IgD-negative memory B cell (primary cell): ENCODE measurements around the gene MED16. TPM values are rescaled to one million over a fixed set of nuclear protein-coding genes. Genes with fewer than 3 reads are reported as not detected.

Experiments used
- H3K27ac Mint-ChIP-seq, 3 donors: one replicate each; pipeline ENCODE4 v1.8.0; 2020 to 2022; ENCODE audit warnings: mild to moderate bottlenecking in 3 of 3, mixed read lengths in 3 of 3, moderate library complexity in 1 of 3
- H3K27me3 Mint-ChIP-seq: one replicate; pipeline ENCODE4 v1.8.0; 2021; ENCODE audit warnings: mixed read lengths
- H3K36me3 Mint-ChIP-seq: one replicate; pipeline ENCODE4 v1.8.0; 2020; ENCODE audit warnings: mild to moderate bottlenecking, mixed read lengths
- H3K4me1 Mint-ChIP-seq, 3 donors: one replicate each; pipeline ENCODE4 v1.8.0; 2020 to 2022; ENCODE audit warnings: mixed read lengths in 3 of 3, mild to moderate bottlenecking in 1 of 3
- H3K4me3 Mint-ChIP-seq, 4 donors: one replicate each; pipeline ENCODE4 v1.8.0; 2020 to 2022; ENCODE audit warnings: mild to moderate bottlenecking in 4 of 4, mixed read lengths in 4 of 4, moderate library complexity in 3 of 4
- H3K9me3 Mint-ChIP-seq, 3 donors: one replicate each; pipeline ENCODE4 v1.8.0; 2020 to 2021; ENCODE audit warnings: mixed read lengths in 3 of 3, mild to moderate bottlenecking in 1 of 3
- polyA plus RNA-seq: library from polyadenylated mRNA; unstranded; fragments of 300-500 nt; fragmentation: Illumina TruSeq; gene quantifications from one replicate; pipeline ENCODE4 v1.2.3, GENCODE V29; 2021

Gene MED16
- polyA plus RNA-seq, 1 donor from 2014 or later, result 138 TPM

GRCh38 chr19:904545-904944, 11.6 kb upstream of the MED16 start:
- Mint-ChIP-seq H3K4me1 (peaks cover 27 to 28% (median 27%) of the 10 kb centered on the region in 3 donors), H3K27me3 (peaks cover 2% of the 10 kb centered on the region), H3K36me3 (peaks cover 5% of the 10 kb centered on the region), H3K9me3 (no peaks in the 10 kb centered on the region), H3K27ac (peak overlapping the region in 2 of 3 donors; percentile 69 to 100), H3K4me3 (peak overlapping the region in 1 of 4 donors; percentile 94)

- Mint-ChIP-seq H3K27me3 (no peaks in the 10 kb centered on the region), H3K27ac (peak overlapping the region in 2 of 3 donors; percentile 16 to 100), H3K9me3 (no peaks in the 10 kb centered on the region), H3K4me1 (peaks cover 20 to 27% (median 22%) of the 10 kb centered on the region in 3 donors), H3K4me3 (peak overlapping the region in 1 of 4 donors; percentile 54), H3K36me3 (peaks cover 3% of the 10 kb centered on the region)
These were observed 10.3 kb upstream of the MED16 start for GRCh38 chr19:903266-903797.

DNA sequence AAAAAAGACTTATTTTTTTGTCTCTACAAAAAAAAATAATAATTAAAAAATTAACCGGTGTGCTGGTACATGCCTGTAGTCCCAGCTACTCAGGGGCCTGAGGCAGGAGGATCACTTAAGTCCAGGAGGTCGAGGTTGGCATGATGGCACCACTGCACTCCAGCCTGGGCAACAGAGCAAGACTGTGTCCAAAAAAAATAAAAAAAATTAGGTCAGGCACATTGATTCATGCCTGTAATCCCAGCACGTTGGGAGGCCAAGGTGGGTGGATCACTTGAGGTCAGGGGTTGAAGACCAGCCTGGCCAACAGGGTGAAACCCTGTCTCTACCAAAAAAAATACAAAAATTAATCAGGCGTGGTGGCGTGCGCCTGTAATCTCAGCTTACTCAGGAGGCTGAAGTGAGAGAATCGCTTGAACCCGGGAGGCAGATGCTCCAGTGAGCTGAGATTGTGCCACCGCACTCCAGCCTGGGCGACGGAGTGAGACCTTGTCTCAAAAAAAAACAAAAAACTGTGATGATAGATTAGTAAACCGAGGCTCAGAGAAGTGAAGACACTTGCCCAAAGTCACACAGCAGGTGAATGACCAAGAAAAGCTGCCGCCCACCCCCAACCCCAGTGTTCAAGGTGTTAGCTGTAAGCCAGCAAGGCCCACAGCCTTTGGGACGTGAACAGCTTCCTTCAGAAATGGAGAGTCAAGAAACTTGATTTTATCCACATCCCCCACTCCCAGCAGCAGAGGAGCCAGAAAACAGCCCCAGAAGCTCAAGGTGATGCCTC, 9.6 kb upstream of the MED16 start:
- H3K27ac Mint-ChIP-seq, result peak overlapping the region; percentile 16 to 83 (median 73)
- H3K27me3 Mint-ChIP-seq, result no peaks in the 10 kb centered on the region
- H3K4me3 Mint-ChIP-seq, result peak overlapping the region in 1 of 4 donors; percentile 27
- H3K9me3 Mint-ChIP-seq, result no peaks in the 10 kb centered on the region
- H3K36me3 Mint-ChIP-seq, result peaks cover 3% of the 10 kb centered on the region
- H3K4me1 Mint-ChIP-seq, result peaks cover 19 to 26% (median 20%) of the 10 kb centered on the region in 3 donors

DNA sequence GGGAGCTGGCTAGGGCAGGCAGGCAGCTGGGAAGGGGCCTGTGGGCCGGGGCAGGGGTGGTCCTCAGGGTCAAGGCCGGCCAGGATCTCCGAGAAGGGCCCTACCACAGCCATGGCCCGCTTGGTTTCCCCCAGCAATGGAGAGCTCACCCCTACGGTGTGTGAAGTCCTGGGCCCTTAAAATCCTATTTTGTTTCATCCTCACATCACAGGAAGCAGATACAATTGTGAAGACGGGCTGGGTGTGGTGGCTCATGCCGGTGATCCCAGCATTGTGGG, 9.0 kb upstream of the MED16 start:
- Mint-ChIP-seq H3K27me3 (no peaks in the 10 kb centered on the region), H3K27ac (peak overlapping the region in 2 of 3 donors; percentile 35 to 73), H3K36me3 (peaks cover 2% of the 10 kb centered on the region), H3K4me1 (peaks cover 14 to 22% (median 15%) of the 10 kb centered on the region in 3 donors), H3K4me3 (peak overlapping the region in 2 of 4 donors; percentile 27 to 65), H3K9me3 (no peaks in the 10 kb centered on the region)

DNA sequence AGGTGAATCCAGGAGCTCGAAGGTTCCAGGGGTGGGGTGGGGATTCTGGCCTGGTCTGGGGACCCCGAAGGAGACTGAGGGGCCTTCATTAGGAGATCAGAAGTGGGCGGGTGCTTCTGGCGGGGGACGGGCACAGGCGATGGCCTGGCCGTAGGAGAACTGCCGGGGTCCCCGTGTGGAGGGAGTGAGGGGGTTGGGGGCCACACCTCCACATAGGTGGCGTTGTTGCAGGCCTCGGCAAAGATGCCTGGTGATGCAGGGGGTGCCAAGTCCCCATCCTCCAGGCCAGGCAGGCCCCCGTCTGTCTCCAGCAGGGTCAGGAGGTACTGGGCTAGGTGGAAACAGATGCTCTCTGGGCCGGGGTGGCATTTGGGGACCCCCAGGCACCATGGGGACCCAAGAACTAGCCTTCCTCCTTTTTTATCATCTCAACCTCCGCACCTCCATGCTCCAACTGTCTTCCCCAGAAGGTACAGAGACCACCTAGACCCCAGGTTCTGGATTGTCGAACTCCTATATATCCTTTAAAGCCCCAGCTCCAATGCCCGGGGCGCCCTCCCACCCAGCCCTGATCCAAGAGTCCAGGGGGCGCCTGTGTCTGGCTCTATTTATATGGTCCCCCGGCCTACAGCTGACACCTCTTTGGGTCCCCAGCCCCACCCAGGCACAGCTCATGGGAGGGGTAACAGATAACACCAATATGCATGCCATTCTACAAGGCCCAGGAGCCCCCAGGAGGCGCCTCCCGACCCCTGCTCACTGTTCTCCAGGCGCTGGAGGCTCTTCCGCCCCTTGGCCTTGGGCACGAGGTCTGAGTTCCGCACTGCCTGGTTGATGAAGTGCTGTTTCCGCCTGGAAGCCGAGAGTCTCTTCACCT, 8.5 kb upstream of the MED16 start:
- no peaks in the 10 kb centered on the region for H3K9me3 Mint-ChIP-seq
- no peaks in the 10 kb centered on the region for H3K27me3 Mint-ChIP-seq
- H3K4me3 Mint-ChIP-seq, result no peak overlapping the region
- peaks cover under 1% of the 10 kb centered on the region for H3K36me3 Mint-ChIP-seq
- peak overlapping the region; percentile 31 to 73 (median 35) for H3K27ac Mint-ChIP-seq
- peaks cover 11 to 17% (median 11%) of the 10 kb centered on the region in 3 donors for H3K4me1 Mint-ChIP-seq

- no peak overlapping the region for H3K4me3 Mint-ChIP-seq
- H3K36me3 Mint-ChIP-seq, result no peaks in the 10 kb centered on the region
- peak overlapping the region in 2 of 3 donors; percentile 59 to 82 for H3K27ac Mint-ChIP-seq
- H3K4me1 Mint-ChIP-seq, result peaks cover 5 to 13% (median 8%) of the 10 kb centered on the region in 3 donors
- no peaks in the 10 kb centered on the region for H3K9me3 Mint-ChIP-seq
- H3K27me3 Mint-ChIP-seq, result no peaks in the 10 kb centered on the region
These were observed 7.5 kb upstream of the MED16 start for GRCh38 chr19:900302-901111.

GRCh38 chr19:900043-900301, 7.0 kb upstream of the MED16 start:
- Mint-ChIP-seq H3K9me3 (no peaks in the 10 kb centered on the region), H3K4me1 (peaks cover 5 to 14% (median 8%) of the 10 kb centered on the region in 3 donors), H3K36me3 (peaks cover 2% of the 10 kb centered on the region), H3K27me3 (no peaks in the 10 kb centered on the region), H3K27ac (peak overlapping the region in 2 of 3 donors; percentile 59 to 82), H3K4me3 (no peak overlapping the region)

GRCh38 chr19:899336-900042, 6.5 kb upstream of the MED16 start:
- Mint-ChIP-seq H3K4me3 (no peak overlapping the region), H3K27ac (peak overlapping the region in 2 of 3 donors; percentile 59 to 97), H3K27me3 (no peaks in the 10 kb centered on the region), H3K36me3 (peaks cover 2% of the 10 kb centered on the region), H3K4me1 (peaks cover 5 to 14% (median 8%) of the 10 kb centered on the region in 3 donors), H3K9me3 (no peaks in the 10 kb centered on the region)

DNA sequence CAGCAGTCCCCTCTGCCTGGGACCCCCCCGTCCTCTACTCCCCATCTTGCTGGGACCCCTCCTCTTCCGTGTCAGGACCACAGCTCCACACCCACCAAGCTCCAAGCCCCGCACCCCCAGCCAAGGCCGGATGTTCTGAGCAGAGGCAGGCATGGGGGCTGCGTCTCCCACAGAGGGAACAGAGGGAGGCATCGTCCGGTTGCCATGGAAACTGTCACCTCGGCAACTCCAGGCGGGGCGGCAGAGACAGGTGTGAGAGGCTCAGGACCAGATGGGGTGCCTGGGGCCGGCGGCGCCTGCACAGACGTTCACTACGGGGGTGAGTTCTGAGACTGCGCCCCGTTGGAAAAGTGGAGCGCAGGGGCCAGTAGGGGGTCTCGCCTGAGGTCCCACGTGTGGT, 5.7 kb upstream of the MED16 start:
- Mint-ChIP-seq H3K9me3 (no peaks in the 10 kb centered on the region), H3K36me3 (peaks cover 2% of the 10 kb centered on the region), H3K4me3 (peak overlapping the region; percentile 55 to 83 (median 68)), H3K27me3 (no peaks in the 10 kb centered on the region), H3K27ac (peak overlapping the region; percentile 83 to 99 (median 97)), H3K4me1 (peaks cover 4 to 10% (median 5%) of the 10 kb centered on the region in 3 donors)

DNA sequence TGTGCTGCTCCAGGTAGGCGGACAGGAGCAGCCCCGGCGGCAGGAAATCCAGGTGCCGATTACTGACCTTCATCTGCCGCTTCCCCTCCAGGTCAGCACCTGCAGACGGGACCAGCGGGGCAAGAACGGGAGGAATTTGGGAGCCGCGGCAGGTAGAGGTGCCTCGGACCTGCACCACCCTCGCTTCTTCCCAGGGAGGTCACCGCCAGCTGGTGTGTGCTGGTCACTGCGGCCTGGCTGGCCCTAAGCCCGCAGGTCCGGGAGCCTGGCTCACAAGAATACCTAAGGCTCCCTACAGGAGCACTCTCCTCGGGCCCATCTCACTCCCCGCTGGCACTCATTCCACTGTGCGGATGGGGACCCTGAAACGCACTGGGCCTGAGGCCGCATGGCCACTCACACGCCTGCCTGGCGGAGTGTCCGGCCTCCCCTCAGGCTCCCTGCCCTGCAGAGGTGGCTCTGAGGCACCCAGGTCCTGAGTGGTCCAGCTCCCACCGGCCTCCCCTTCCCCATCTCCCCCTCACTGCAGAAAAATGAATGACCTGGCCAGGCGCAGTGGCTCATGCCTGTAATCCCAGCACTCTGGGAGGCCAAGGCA, 4.6 kb upstream of the MED16 start:
- Mint-ChIP-seq H3K27me3 (peaks cover 2% of the 10 kb centered on the region), H3K36me3 (peaks cover 2% of the 10 kb centered on the region), H3K4me3 (peak overlapping the region in 2 of 4 donors; percentile 41 to 83), H3K9me3 (peaks cover 0 to 2% (median 0%) of the 10 kb centered on the region in 3 donors), H3K4me1 (peaks cover 10 to 16% (median 10%) of the 10 kb centered on the region in 3 donors), H3K27ac (peak overlapping the region in 2 of 3 donors; percentile 39 to 97)

- Mint-ChIP-seq H3K27ac (peak overlapping the region in 2 of 3 donors; percentile 39 to 97), H3K9me3 (peaks cover 0 to 2% (median 0%) of the 10 kb centered on the region in 3 donors), H3K36me3 (peaks cover 2% of the 10 kb centered on the region), H3K27me3 (peaks cover 2% of the 10 kb centered on the region), H3K4me1 (peaks cover 10 to 16% (median 10%) of the 10 kb centered on the region in 3 donors), H3K4me3 (peak overlapping the region in 1 of 4 donors; percentile 32)
These were observed 4.0 kb upstream of the MED16 start for GRCh38 chr19:896999-897398.

DNA sequence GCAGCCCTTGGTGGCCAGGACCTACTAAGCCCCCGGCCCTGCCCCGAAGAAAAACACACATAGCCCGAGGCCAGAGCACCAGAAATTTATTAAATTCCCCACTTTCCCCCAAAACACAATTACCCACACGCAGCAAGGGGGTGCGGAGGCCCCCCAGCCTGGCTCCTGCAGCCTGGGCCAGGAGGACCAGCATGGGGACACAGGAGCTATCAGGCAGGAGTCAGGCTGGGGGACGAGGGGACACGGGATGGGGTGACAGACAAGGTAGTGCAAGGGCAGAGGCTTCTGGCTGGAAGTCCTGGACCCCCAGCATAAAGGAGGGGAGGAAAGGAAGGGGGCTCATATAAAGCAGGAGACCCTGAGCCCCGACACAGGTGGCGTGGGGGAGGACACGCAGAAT, 3.4 kb upstream of the MED16 start:
- peaks cover 2% of the 10 kb centered on the region for H3K27me3 Mint-ChIP-seq
- H3K27ac Mint-ChIP-seq, result peak overlapping the region in 1 of 3 donors; percentile 97
- peaks cover 10 to 16% (median 10%) of the 10 kb centered on the region in 3 donors for H3K4me1 Mint-ChIP-seq
- H3K9me3 Mint-ChIP-seq, result peaks cover 0 to 2% (median 0%) of the 10 kb centered on the region in 3 donors
- H3K36me3 Mint-ChIP-seq, result peaks cover 2% of the 10 kb centered on the region
- peak overlapping the region in 2 of 4 donors; percentile 17 to 32 for H3K4me3 Mint-ChIP-seq

- Mint-ChIP-seq H3K27ac (peak overlapping the region in 2 of 3 donors; percentile 76 to 97), H3K27me3 (peaks cover 2% of the 10 kb centered on the region), H3K36me3 (peaks cover 2% of the 10 kb centered on the region), H3K9me3 (peaks cover 0 to 2% (median 0%) of the 10 kb centered on the region in 3 donors), H3K4me3 (peak overlapping the region; percentile 71 to 93 (median 83)), H3K4me1 (peaks cover 8 to 18% (median 10%) of the 10 kb centered on the region in 3 donors)
These were observed 619 bp downstream of the MED16 start for GRCh38 chr19:892243-892893.
